GM19372 (cell line): ENCODE results near the gene MCM10.
"Not testable (repeated sequence)": the region's sequence is repeated elsewhere in the genome, so short reads cannot be mapped to it uniquely, and the experiment has no call there.

ENCODE experiments used
- ATAC-seq: cut with Tn5 transposase; IDR thresholded peaks from one replicate; pipeline ENCODE4 v1.9.1; 2021; ENCODE audit warnings: mild to moderate bottlenecking, low read depth, moderate library complexity; ENCODE audit not compliant: unreplicated experiment

MCM10 gene

DNA sequence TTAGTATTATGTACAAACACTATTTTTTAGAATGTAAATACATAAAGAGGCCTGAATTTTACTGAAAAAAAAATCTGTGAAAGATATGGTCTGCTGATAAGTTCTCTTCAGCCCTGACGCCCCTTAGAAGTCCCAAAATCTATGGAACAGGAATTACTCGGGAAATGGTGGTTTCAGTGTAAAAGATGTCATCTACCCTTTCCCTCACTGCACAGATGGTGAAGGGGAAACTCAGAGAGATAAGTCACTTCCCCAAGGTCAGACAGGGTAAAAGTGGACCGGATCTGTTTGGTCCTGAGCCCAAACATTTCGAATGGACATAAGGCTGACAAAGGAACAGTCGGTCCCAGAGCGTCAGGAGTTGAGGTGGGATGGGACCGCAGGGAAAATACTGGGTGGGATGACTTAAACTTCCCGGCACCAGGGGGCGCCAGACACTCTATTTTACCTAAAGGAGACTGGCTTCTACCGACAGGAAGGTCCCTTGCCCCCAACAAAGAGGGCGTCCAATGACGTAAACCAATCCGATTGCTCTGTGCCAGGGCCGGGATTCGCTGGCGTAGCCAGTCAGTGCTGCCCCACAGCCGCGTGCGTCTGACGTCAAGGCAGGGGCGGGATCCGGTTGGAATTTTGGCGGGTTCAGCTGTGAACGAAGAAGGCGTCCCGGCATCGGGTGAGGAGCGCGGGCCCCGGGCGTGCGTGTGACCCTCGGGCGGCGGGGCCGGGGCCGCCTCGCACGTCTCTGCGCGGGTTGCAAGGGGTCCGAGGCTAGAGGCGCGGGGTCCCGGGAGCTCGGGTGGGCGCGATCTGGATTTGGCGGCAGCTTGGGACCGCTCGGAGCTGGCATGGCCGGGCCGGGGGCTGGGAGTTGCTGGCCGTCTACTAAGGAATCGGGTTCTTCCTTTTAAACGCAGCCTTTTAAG, at the start of gene MCM10:
Gene MCM10, plus strand, starts transcription at position 625 of the 923 bp plus-strand sequence. CDS start 2,645 bp downstream, outside the sequence.
- peak; percentile 100 for ATAC-seq

DNA sequence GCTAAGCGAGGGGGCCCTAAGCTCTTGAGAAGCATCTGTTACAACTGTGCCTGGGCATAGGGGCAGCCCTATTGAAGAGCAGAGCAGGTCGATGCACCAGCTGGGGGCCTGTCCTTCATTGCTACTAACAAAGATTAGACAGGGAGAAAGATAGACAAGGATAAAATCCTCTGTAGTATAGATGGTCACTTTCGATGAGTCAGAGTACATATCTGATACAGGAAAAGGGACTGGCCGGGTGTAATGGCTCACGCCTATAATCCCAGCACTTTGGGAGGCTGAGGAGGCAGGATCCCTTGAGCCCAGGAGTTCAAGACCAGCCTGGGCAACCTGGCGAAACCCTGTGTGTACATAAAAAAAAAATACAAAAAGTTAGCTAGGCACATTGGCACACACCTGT, 47.8 kb upstream of the MCM10 start:
- no peak for ATAC-seq

DNA sequence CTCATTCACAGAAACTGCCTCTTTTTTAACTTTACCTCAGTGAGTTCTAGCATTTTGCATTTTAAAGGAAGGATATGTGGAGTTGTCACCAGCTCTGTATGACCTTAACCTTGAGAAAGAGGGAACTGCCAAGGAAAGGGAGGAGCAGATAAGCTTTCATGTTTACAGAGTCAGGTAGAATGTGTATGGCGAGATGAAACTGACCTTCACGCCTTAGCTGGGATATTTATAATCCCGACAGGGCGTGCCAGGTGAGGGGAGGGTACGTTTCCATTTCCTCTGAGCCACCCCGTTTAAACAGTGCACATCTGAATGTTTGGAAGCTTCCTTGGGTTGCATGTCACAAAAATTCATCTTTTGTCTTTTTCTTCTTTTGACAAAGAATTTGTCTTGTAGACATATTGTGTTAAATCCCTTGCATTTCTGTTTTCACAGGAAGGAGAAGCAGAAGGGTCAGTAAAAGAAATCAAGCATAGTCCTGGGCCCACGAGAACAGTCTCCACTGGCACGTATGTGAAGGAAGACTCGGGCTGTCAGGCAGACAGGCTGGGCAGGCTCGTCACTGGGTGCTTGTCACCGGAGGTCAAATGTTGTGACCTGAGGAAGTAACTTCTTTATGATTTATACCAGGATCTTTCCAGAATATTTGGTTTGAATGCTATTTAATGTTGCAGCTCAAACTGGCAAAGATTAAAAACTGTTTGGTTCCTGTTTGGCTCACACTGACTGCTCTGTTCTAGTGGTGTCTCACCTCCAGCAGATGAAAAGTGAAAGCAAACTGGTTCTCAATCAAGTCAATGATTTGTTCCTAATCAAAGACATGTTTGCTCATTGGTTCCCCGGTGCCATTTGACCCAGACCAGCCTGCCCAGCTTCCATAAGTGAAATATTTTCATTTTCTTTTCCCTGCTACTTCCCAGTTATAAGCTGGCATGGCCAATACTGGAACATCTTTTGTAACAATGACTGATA, 45.2 kb upstream of the MCM10 start:
- ATAC-seq = no peak

- no peak for ATAC-seq
These were observed 43.2 kb upstream of the MCM10 start for GRCh38 chr10:13117841-13118783.

- no peak for ATAC-seq
These were observed 42.5 kb upstream of the MCM10 start for GRCh38 chr10:13118784-13119410.

- no peak for ATAC-seq
These were observed 40.4 kb upstream of the MCM10 start for GRCh38 chr10:13120786-13121499.

DNA sequence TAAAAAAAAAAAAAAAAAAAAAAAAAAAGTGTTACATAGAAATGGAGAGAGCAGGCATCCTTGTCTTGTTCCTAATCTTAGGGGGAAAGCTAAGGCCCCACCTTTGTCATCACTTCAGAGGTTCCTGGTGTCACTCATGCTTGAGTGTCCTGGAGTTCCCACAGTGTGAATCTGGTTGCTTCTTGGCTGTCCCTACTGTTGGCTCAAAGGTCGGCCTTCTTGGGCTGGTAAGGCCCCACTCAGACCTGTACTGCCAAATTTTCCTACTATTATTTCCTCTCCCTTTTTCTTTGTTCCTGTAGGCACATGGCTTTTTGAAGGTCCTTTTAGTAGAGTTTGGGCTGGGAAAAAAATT, 39.9 kb upstream of the MCM10 start:
- ATAC-seq = no peak

GRCh38 chr10:13136651-13137050, 24.7 kb upstream of the MCM10 start:
- ATAC-seq = no peak

DNA sequence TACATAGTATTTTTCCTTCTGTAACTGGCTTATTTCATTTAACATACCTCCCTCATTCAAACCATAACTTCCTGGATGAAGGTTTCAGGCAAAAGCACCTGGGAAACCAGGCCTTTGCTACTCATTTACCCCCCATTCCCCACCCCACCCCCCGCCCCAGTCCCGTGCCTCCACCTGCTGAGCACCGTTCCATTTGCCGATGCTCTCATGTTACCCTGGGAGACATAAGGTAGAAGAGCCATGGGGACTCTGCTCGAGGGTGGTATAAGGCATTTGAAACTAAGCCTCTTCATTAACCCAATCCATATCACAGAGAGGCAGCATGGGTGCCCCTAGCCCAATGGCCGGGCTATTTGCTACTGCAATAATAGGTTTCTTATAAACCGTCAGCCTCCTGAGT, 22.2 kb upstream of the MCM10 start:
- no peak for ATAC-seq

- ATAC-seq = no peak
These were observed 21.7 kb upstream of the MCM10 start for GRCh38 chr10:13139676-13140075.

GRCh38 chr10:13140627-13141190, 20.6 kb upstream of the MCM10 start:
- ATAC-seq = no peak

GRCh38 chr10:13143766-13144165, 17.6 kb upstream of the MCM10 start:
- ATAC-seq = no peak

GRCh38 chr10:13144814-13145213, 16.5 kb upstream of the MCM10 start:
- ATAC-seq = no peak

DNA sequence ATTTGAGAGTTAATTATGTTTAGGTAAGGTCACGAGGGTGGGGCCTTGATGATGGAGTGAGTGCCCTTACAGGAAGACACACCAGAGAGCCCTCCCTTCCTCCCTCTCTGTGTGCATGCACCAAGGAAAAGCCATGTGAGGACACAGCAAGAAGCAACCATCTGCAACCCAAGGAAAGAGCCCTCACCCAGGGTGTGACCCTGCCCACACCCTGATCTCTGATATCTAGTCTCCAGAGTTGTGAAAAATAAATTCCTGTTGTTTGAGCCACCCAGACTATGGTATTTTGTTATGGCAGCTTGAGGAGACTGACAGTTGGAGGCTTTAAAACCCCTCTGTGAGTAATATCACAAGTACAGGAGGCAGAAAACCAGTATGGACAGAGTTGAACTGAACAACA, 15.0 kb upstream of the MCM10 start:
- ATAC-seq = no peak

DNA sequence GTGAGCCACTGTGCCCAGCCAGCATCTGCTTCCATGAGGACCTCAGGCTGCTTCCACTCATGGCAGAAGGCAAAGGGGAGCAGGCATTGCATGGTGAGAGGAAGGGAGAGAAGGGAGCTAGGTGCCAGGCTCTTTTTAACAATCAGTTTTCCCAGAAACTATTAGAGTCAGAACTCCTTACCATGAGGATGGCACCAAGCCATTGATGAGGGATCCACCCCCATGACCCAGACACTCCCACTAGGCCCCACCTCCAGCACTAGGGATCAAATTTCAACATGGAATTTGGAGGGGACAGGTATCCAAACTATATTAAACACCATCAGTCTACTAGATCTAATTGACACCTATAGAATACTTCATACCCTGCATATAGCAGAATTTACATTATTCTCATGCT, 14.2 kb upstream of the MCM10 start:
- ATAC-seq = no peak

- no peak for ATAC-seq
These were observed 9.1 kb upstream of the MCM10 start for GRCh38 chr10:13152296-13152695.

DNA sequence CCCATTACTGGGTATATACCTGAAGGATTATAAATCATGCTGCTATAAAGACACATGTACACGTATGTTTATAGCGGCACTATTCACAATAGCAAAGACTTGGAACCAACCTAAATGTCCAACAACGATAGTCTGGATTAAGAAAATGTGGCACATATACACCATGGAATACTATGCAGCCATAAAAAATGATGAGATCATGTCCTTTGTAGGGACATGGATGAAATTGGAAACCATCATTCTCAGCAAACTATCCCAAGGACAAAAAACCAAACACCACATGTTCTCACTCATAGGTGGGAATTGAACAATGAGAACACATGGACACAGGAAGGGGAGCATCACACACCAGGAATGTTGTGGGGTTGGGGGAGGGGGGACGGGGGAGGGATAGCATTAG, 5.5 kb upstream of the MCM10 start:
- not testable (repeated sequence) for ATAC-seq

GRCh38 chr10:13158401-13158800, 3.0 kb upstream of the MCM10 start:
- ATAC-seq = no peak

DNA sequence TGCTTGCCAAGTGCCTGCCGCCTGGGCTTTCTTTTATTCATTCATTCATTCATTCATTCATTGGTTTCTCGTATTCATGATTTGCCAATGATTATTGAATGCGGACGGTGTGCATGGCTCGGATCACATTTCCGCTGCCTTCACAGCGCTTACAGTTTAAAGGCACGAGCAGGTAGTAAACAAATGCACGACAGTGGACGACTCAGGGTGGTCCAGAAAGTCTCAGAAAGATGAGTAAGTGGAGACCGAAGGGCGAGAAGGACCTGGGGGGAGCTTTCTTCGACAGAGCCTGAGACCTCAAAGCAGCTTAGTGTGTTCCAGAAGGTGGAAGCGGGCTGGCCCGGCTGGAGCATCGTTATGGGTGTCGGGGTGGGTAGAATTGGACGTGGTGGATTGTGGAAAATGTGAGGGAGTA, 506 bp downstream of the MCM10 start:
- ATAC-seq = no peak
